Smooth muscle cell (in vitro differentiated cells): ENCODE data around the gene LRRC70. TPM values are rescaled to one million over a fixed set of nuclear protein-coding genes. Genes with fewer than 3 reads are reported as not detected.

Source experiments
- DNase-seq: peaks from one replicate; lab custom pipeline; 2025; ENCODE audit not compliant: unreplicated experiment; lab: John Stamatoyannopoulos, UW
- H2AFZ ChIP-seq: fragments of 200-600 bp; sonication (generic); 2 replicates; pipeline ENCODE4 v1.6.0; 2016; ENCODE audit warnings: antibody characterized with exemption, low read depth, mild to moderate bottlenecking
- H3F3A ChIP-seq: fragments of 200-600 bp; sonication (generic); 2 replicates; pipeline ENCODE4 v1.6.0; 2017; ENCODE audit warnings: antibody characterized with exemption, low read depth
- H3K27ac ChIP-seq: fragments of 200-600 bp; sonication (generic); 2 replicates; pipeline ENCODE4 v1.5.1; 2016; ENCODE audit warnings: low read depth, mild to moderate bottlenecking
- H3K27me3 ChIP-seq: fragments of 200-600 bp; sonication (generic); 2 replicates; pipeline ENCODE4 v1.6.1; 2016; ENCODE audit warnings: low read depth, mild to moderate bottlenecking
- H3K36me3 ChIP-seq: fragments of 200-600 bp; sonication (generic); 2 replicates; pipeline ENCODE4 v1.5.1; 2016; ENCODE audit warnings: low read depth
- H3K4me1 ChIP-seq: fragments of 200-600 bp; sonication (generic); 2 replicates; pipeline ENCODE4 v1.5.1; 2016; ENCODE audit warnings: low read depth
- H3K4me2 ChIP-seq: fragments of 200-600 bp; sonication (generic); 2 replicates; pipeline ENCODE4 v1.6.0; 2016; ENCODE audit warnings: mild to moderate bottlenecking
- H3K4me3 ChIP-seq: fragments of 200-600 bp; sonication (generic); 2 replicates; pipeline ENCODE4 v1.5.1; 2016; ENCODE audit warnings: mild to moderate bottlenecking
- H3K79me2 ChIP-seq: fragments of 200-600 bp; sonication (generic); 2 replicates; pipeline ENCODE4 v1.6.0; 2016; ENCODE audit warnings: low read depth, mild to moderate bottlenecking
- H3K9ac ChIP-seq: fragments of 200-600 bp; sonication (generic); 2 replicates; pipeline ENCODE4 v1.6.0; 2016; ENCODE audit warnings: low read depth
- H3K9me3 ChIP-seq: fragments of 200-600 bp; sonication (generic); replicated peaks from 2 replicates; pipeline ENCODE4 v1.5.1; 2016; ENCODE audit warnings: low read depth
- H4K20me1 ChIP-seq: fragments of 200-600 bp; sonication (generic); 2 replicates; pipeline ENCODE4 v1.6.0; 2016; ENCODE audit warnings: low read depth
- WGBS: methylation state at CpG from one replicate; pipeline ENCODE4 v1.1.7; 2016; ENCODE audit warnings: low lambda C conversion rate; 5-methylcytosine and 5-hydroxymethylcytosine counted together
- polyA plus RNA-seq: library from polyadenylated mRNA; unstranded; fragments of >200 nt; fragmentation: Nextera tagmentation; extraction: Ambion mirVana; gene quantifications from 2 replicates; pipeline ENCODE4 v1.2.1, GENCODE V29; 2016
- total RNA-seq: library from RNA; depleted of rRNA; stranded (reverse); fragments of >200 nt; gene quantifications from 2 replicates; pipeline ENCODE4 v1.2.3, GENCODE V29; 2014
- TF ChIP-seq, protein P1 (sequence below): fragments of 200-600 bp; sonication (generic); IDR thresholded peaks from 2 replicates; pipeline ENCODE4 v1.5.1; 2017; ENCODE audit warnings: borderline replicate concordance, mild to moderate bottlenecking, antibody characterized with exemption; ENCODE audit not compliant: insufficient read depth, poor library complexity, severe bottlenecking

The LRRC70 gene
- total and polyA plus RNA-seq, 2 experiments from 2014 or later, result 0.22 to 0.36 TPM

- H3F3A ChIP-seq, result no peaks in the 10 kb centered on the region
- H3K36me3 ChIP-seq, result no peaks in the 10 kb centered on the region
- 91% methylated on average over 3 of the region's 3 CpGs for WGBS
- H3K4me1 ChIP-seq, result no peaks in the 10 kb centered on the region
- H3K4me2 ChIP-seq, result no peak overlapping the region
- TF ChIP-seq, protein P1, sequence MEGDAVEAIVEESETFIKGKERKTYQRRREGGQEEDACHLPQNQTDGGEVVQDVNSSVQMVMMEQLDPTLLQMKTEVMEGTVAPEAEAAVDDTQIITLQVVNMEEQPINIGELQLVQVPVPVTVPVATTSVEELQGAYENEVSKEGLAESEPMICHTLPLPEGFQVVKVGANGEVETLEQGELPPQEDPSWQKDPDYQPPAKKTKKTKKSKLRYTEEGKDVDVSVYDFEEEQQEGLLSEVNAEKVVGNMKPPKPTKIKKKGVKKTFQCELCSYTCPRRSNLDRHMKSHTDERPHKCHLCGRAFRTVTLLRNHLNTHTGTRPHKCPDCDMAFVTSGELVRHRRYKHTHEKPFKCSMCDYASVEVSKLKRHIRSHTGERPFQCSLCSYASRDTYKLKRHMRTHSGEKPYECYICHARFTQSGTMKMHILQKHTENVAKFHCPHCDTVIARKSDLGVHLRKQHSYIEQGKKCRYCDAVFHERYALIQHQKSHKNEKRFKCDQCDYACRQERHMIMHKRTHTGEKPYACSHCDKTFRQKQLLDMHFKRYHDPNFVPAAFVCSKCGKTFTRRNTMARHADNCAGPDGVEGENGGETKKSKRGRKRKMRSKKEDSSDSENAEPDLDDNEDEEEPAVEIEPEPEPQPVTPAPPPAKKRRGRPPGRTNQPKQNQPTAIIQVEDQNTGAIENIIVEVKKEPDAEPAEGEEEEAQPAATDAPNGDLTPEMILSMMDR, result no peak
- no peak overlapping the region for H3K9ac ChIP-seq
- H4K20me1 ChIP-seq, result no peaks in the 10 kb centered on the region
- H3K79me2 ChIP-seq, result no peaks in the 10 kb centered on the region
- no peaks in the 10 kb centered on the region for H3K9me3 ChIP-seq
- DNase-seq, result no peak
- H3K27ac ChIP-seq, result no peak overlapping the region
- H3K27me3 ChIP-seq, result no peaks in the 10 kb centered on the region
- H3K4me3 ChIP-seq, result no peak overlapping the region
- no peak overlapping the region for H2AFZ ChIP-seq
These were observed 30.5 kb upstream of the LRRC70 start for GRCh38 chr5:62547945-62548630.

DNA sequence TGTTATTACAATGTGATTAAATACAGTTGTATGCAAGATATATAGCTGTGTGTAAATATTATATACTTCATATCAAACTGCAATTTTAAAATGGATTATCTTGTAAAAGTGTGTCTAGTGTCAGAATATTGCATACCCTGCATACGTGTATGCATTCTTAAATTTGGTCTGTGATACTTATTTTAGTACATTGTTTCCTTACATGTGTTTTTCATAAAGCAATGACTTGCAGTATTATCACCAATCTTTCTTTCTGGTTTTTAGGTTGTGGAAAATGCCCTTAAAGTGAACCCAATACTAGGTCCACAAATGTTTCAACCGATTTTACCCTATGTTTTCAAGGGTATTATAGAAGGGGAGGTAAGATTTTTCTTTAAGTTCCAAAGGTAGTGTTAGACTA lies 28.5 kb upstream of the LRRC70 start:
- Histone ChIP-seq H3K4me1 (no peaks in the 10 kb centered on the region), H3K4me3 (no peak overlapping the region), H3K36me3 (no peaks in the 10 kb centered on the region), H2AFZ (no peak overlapping the region), H3K9me3 (no peaks in the 10 kb centered on the region), H3K4me2 (no peak overlapping the region), H3K9ac (no peak overlapping the region), H3K79me2 (no peaks in the 10 kb centered on the region), H4K20me1 (no peaks in the 10 kb centered on the region), H3F3A (no peaks in the 10 kb centered on the region), H3K27ac (no peak overlapping the region), H3K27me3 (no peaks in the 10 kb centered on the region)
- DNase-seq, result no peak
- WGBS, result 100% methylated on average over 2 of the region's 2 CpGs
- TF ChIP-seq, protein P1, result no peak

GRCh38 chr5:62555930-62556329 lies 22.7 kb upstream of the LRRC70 start:
- Histone ChIP-seq H3K79me2 (no peaks in the 10 kb centered on the region), H3K9me3 (no peaks in the 10 kb centered on the region), H3K9ac (no peak overlapping the region), H3K27me3 (no peaks in the 10 kb centered on the region), H2AFZ (no peak overlapping the region), H4K20me1 (no peaks in the 10 kb centered on the region), H3K27ac (no peak overlapping the region), H3K36me3 (peaks cover 5% of the 10 kb centered on the region), H3K4me1 (no peaks in the 10 kb centered on the region), H3K4me2 (no peak overlapping the region), H3F3A (no peaks in the 10 kb centered on the region), H3K4me3 (no peak overlapping the region)
- DNase-seq, result no peak
- TF ChIP-seq, protein P1, result no peak

DNA sequence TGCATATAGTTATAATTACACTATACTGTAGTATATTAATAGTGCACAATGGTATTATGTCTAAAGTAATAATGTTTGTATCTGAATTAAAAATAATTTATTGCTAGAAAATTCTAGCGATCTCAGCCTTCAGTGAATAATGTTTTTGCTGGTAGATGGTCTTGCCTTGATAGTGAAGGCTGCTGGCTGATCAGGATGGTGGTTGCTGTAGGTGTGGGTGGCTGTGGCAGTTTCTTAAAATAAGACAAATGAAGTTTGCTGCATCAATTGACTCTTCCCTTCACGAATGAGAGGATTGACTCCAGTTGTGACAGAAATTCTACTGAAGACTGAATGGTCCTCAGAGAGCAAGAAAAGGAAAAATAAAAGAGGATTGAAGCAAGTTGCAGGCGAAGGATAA lies 19.7 kb upstream of the LRRC70 start:
- TF ChIP-seq, protein P1, result no peak
- no peaks in the 10 kb centered on the region for H3K27me3 ChIP-seq
- H3K4me1 ChIP-seq, result no peaks in the 10 kb centered on the region
- no peaks in the 10 kb centered on the region for H3K79me2 ChIP-seq
- H3K4me2 ChIP-seq, result no peak overlapping the region
- no peaks in the 10 kb centered on the region for H3K9me3 ChIP-seq
- no peak overlapping the region for H3K4me3 ChIP-seq
- H4K20me1 ChIP-seq, result no peaks in the 10 kb centered on the region
- no peak overlapping the region for H2AFZ ChIP-seq
- no peaks in the 10 kb centered on the region for H3F3A ChIP-seq
- H3K9ac ChIP-seq, result no peak overlapping the region
- 96% methylated on average over 3 of the region's 3 CpGs for WGBS
- no peak overlapping the region for H3K27ac ChIP-seq
- peaks cover 5% of the 10 kb centered on the region for H3K36me3 ChIP-seq
- no peak for DNase-seq
